GM10248 (cell line): ENCODE data around the gene ZNF664.

ENCODE experiments used
- CTCF ChIA-PET: fragments of 300-600 bp; sonication (Branson Sonifier 250); formaldehyde crosslinking; extraction: SDS; loops from one replicate; lab custom pipeline; 2021; ENCODE audit warnings: antibody characterized with exemption; lab: Yijun Ruan, JAX
- POLR2A ChIA-PET: fragments of 350-650 bp; sonication (Branson Sonifier 250); formaldehyde crosslinking; extraction: SDS; loops from one replicate; lab custom pipeline; 2020; ENCODE audit warnings: antibody characterized with exemption; lab: Yijun Ruan, JAX
- DNase-seq: peaks from one replicate; pipeline ENCODE4 v3.0.0; 2012; ENCODE audit errors: extremely low spot score
- TF ChIP-seq, protein P1 (sequence below): IDR thresholded peaks from 2 replicates; pipeline ENCODE4 v1.5.1; 2012; ENCODE audit warnings: mild to moderate bottlenecking, low read depth; ENCODE audit errors: extremely low read depth, missing control alignments, control extremely low read depth

ZNF664 gene

GRCh38 chr12:124036171-124036598, 63.2 kb downstream of the ZNF664 start:
- no peak for DNase-seq
- ChIA-PET POLR2A (no interaction called here), CTCF (interaction anchor here (0.7 to 3.9 kb wide), 21 partner anchors 8 to 870 kb away, joined by 3 to 29 read pairs (median 4); no protein-coding TSS in a partner anchor)
- TF ChIP-seq, protein P1, sequence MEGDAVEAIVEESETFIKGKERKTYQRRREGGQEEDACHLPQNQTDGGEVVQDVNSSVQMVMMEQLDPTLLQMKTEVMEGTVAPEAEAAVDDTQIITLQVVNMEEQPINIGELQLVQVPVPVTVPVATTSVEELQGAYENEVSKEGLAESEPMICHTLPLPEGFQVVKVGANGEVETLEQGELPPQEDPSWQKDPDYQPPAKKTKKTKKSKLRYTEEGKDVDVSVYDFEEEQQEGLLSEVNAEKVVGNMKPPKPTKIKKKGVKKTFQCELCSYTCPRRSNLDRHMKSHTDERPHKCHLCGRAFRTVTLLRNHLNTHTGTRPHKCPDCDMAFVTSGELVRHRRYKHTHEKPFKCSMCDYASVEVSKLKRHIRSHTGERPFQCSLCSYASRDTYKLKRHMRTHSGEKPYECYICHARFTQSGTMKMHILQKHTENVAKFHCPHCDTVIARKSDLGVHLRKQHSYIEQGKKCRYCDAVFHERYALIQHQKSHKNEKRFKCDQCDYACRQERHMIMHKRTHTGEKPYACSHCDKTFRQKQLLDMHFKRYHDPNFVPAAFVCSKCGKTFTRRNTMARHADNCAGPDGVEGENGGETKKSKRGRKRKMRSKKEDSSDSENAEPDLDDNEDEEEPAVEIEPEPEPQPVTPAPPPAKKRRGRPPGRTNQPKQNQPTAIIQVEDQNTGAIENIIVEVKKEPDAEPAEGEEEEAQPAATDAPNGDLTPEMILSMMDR, result no peak

GRCh38 chr12:124036657-124037109, 63.7 kb downstream of the ZNF664 start:
- peak; percentile 74 for DNase-seq
- ChIA-PET POLR2A (no interaction called here), CTCF (interaction anchor here (0.7 to 3.9 kb wide), 28 partner anchors 9 to 870 kb away, joined by 3 to 29 read pairs (median 4); no protein-coding TSS in a partner anchor)
- TF ChIP-seq, protein P1, result peak; percentile 84

DNA sequence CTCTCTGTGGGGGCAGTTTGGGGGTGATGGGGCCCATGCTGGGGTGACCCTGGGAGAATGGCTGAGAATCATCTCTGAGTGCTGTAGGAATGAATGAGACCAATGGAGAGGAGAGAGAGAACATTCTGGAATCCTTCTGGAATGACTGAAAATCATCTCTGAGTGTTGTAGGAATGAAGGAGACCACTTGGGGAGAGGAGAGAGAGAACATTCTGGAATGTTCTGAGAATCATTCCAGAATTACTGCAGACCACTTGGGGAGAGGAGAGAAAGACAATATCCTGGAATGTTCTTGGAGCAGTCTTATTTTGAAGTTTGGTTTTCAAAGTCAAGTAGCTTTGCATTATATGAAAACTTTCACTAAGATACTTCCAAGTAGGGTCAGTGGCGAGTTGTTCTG, 64.3 kb downstream of the ZNF664 start:
- TF ChIP-seq, protein P1, result no peak
- ChIA-PET POLR2A (no interaction called here), CTCF (interaction anchor here (0.7 to 3.9 kb wide), 18 partner anchors 8 to 869 kb away, joined by 3 to 29 read pairs (median 4); no protein-coding TSS in a partner anchor)
- DNase-seq, result no peak

GRCh38 chr12:124039276-124039675, 66.3 kb downstream of the ZNF664 start:
- CTCF ChIA-PET, result interaction anchor here (1.0 to 1.4 kb wide), 4 partner anchors 9 to 281 kb away, joined by 3 to 4 read pairs (median 3); no protein-coding TSS in a partner anchor
- TF ChIP-seq, protein P1, result no peak
- no peak for DNase-seq
- POLR2A ChIA-PET, result interaction anchor here (0.7 kb wide), 1 partner anchor 28 kb away, joined by 4 read pairs; no protein-coding TSS in a partner anchor

- POLR2A ChIA-PET, result no interaction called here
- DNase-seq, result no peak
- TF ChIP-seq, protein P1, result no peak
- CTCF ChIA-PET, result no interaction called here
These were observed 67.3 kb downstream of the ZNF664 start for GRCh38 chr12:124040291-124040690.

DNA sequence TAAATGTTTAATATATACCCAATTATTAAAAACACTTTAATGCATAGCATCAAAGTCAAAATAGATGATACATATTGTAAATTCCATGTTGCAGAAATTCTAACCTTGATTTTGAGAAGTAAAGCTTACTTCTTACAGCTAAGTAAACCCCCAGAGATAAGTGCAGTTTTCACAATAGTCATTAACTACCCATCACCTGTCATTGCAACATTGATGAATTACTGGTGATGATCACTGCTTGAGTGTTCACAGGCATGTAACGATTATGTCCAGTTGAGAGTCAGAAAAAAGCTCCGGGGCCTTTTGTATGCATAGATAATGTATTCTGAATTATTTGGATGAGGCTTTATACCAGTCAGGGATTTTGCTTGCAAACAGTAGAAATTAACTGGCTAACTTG, 67.7 kb downstream of the ZNF664 start:
- POLR2A ChIA-PET, result no interaction called here
- no peak for DNase-seq
- TF ChIP-seq, protein P1, result no peak
- CTCF ChIA-PET, result no interaction called here
